Activated gamma-delta T cell treated with Interleukin-2 at 50 U/mL for 16 hours (primary cell): Measurements from ENCODE around the gene SUN1.
A peak's percentile ranks its signal among the peaks of the same experiment; 100 is the strongest.
"Not testable (repeated sequence)": the region's sequence is repeated elsewhere in the genome, so short reads cannot be mapped to it uniquely, and the experiment has no call there.

Experiments
- DNase-seq: peaks from one replicate; pipeline ENCODE4 v3.0.0-alpha.2; 2020

The SUN1 gene

GRCh38 chr7:923108-924041, 91.1 kb downstream of the SUN1 start:
- DNase-seq, result peak; percentile 94

GRCh38 chr7:924042-924441, 91.8 kb downstream of the SUN1 start:
- not testable (repeated sequence) for DNase-seq
